HepG2 (cell line): ENCODE results near the gene STKLD1. TPM values are rescaled to one million over a fixed set of nuclear protein-coding genes. Genes with fewer than 3 reads are reported as not detected.

Source experiments
- AGO2 ChIP-seq: fragments of 200-400 bp; formaldehyde crosslinking; optimal IDR thresholded peaks from 2 replicates; pipeline ENCODE3; 2017; ENCODE audit warnings: mild to moderate bottlenecking, low read depth, low read length, moderate library complexity
- CBFB ChIP-seq: sonication (generic); formaldehyde crosslinking; IDR thresholded peaks from 2 replicates; pipeline ENCODE4 v1.4.0; 2020; ENCODE audit warnings: missing genetic modification reagents
- HMGXB3 ChIP-seq: sonication (generic); formaldehyde crosslinking; IDR thresholded peaks from 2 replicates; pipeline ENCODE4 v1.4.0; 2020; ENCODE audit warnings: missing genetic modification reagents, borderline replicate concordance
- HOXA9 ChIP-seq: sonication (generic); formaldehyde crosslinking; IDR thresholded peaks from 2 replicates; pipeline ENCODE4 v1.8.1; 2022; ENCODE audit warnings: missing genetic modification reagents, mild to moderate bottlenecking, moderate library complexity, borderline replicate concordance
- NONO ChIP-seq, 2 experiments: fragments of 450-650 bp in 1 of 2; sonication (generic) in 1 of 2; formaldehyde crosslinking in 1 of 2; IDR thresholded peaks in 1 of 2; conservative IDR thresholded peaks in 1 of 2; 2 replicates each; pipeline versions ENCODE4 v1.6.1 to v1.8.0; 2017 to 2022; ENCODE audit warnings: mild to moderate bottlenecking in 1 of 2, missing genetic modification reagents in 1 of 2, moderate library complexity in 1 of 2
- RXRA ChIP-seq: sonication (generic); formaldehyde crosslinking; IDR thresholded peaks from 2 replicates; pipeline ENCODE4 v1.5.1; 2020; ENCODE audit warnings: missing genetic modification reagents
- SALL2 ChIP-seq: sonication (generic); formaldehyde crosslinking; IDR thresholded peaks from 2 replicates; pipeline ENCODE4 v1.8.1; 2023; ENCODE audit warnings: mild to moderate bottlenecking, missing genetic modification reagents, inconsistent platforms
- SMAD9 ChIP-seq: sonication (generic); formaldehyde crosslinking; IDR thresholded peaks from 2 replicates; pipeline ENCODE4 v1.5.1; 2020; ENCODE audit warnings: mild to moderate bottlenecking, missing genetic modification reagents
- SMC3 ChIP-seq: IDR thresholded peaks from 2 replicates; pipeline ENCODE4 v1.6.1; 2011; ENCODE audit warnings: low read length, improper control_type of control experiment
- TAF1 ChIP-seq: sonication (generic); formaldehyde crosslinking; IDR thresholded peaks from 2 replicates; pipeline ENCODE4 v1.4.0; 2020; ENCODE audit warnings: missing genetic modification reagents
- TEF ChIP-seq: sonication (generic); formaldehyde crosslinking; IDR thresholded peaks from 2 replicates; pipeline ENCODE4 v1.5.0; 2020; ENCODE audit warnings: missing genetic modification reagents
- ZBTB33 ChIP-seq: sonication (generic); formaldehyde crosslinking; IDR thresholded peaks from 2 replicates; pipeline ENCODE4 v1.4.0; 2020; ENCODE audit warnings: missing genetic modification reagents
- ZGPAT ChIP-seq: IDR thresholded peaks from 2 replicates; pipeline ENCODE4 v1.6.1; 2016; ENCODE audit warnings: mild to moderate bottlenecking
- ZNF335 ChIP-seq: sonication (generic); formaldehyde crosslinking; IDR thresholded peaks from 2 replicates; pipeline ENCODE4 v1.4.0; 2020; ENCODE audit warnings: missing genetic modification reagents
- ZNF512B ChIP-seq: sonication (generic); formaldehyde crosslinking; IDR thresholded peaks from 2 replicates; pipeline ENCODE4 v1.5.1; 2020; ENCODE audit warnings: missing genetic modification reagents, mild to moderate bottlenecking, borderline replicate concordance
- polyA plus RNA-seq, 8 experiments: library from polyadenylated mRNA; depleted of rRNA in 3 of 8; stranded (reverse) in 7 of 8; unstranded in 1 of 8; fragments of >200 nt; fragmentation: Illumina TruSeq in 4 of 8; extraction: Trizol in 4 of 8; gene quantifications; 2 replicates each; pipeline versions ENCODE4 v1.2.1 to v1.2.3, GENCODE V29; 2011 to 2016; ENCODE audit warnings: low read depth in 4 of 8, missing spikeins in 1 of 8, mixed read lengths in 1 of 8; ENCODE audit not compliant: insufficient read depth in 1 of 8
- total RNA-seq, 5 experiments: library from RNA; depleted of rRNA; stranded (reverse); fragments of >200 nt; fragmentation: Illumina TruSeq; extraction: Trizol; gene quantifications; 2 replicates each; pipeline ENCODE4 v1.2.3, GENCODE V29; 2016; ENCODE audit warnings: low read depth in 1 of 5

STKLD1 gene
- total and polyA plus RNA-seq, 2 of the 13 experiments (the other 11 are each of a cell fraction or from before 2014, with no cell fraction given) = 1.5 to 2.2 TPM

- TF ChIP-seq HMGXB3 (CRISPR knock-in tag) = peak; percentile 69; the same call in 1 of the 2 replicates
- TF ChIP-seq RXRA = peak; percentile 63
- no peak; the same call in 1 of the 2 replicates for TF ChIP-seq ZNF512B (CRISPR knock-in tag)
- peak; percentile 78; the same call in 1 of the 2 replicates for TF ChIP-seq SALL2 (CRISPR knock-in tag)
- TF ChIP-seq NONO (IDR thresholded peaks at IDR 0.05) = no peak
- peak; percentile 75; the same call in 1 of the 2 replicates for TF ChIP-seq NONO (CRISPR knock-in tag; conservative IDR thresholded peaks at IDR 0.05)
- peak; percentile 99 for TF ChIP-seq AGO2
- TF ChIP-seq CBFB (CRISPR knock-in tag) = no peak
- no peak for TF ChIP-seq SMC3
- peak; percentile 85 for TF ChIP-seq ZGPAT
- TF ChIP-seq TEF (CRISPR knock-in tag) = no peak
- 0 out of 2 replicates have a peak, but pooled peaks have one; percentile 23 for TF ChIP-seq ZNF335 (CRISPR knock-in tag)
- peak; percentile 74 for TF ChIP-seq HOXA9
- TF ChIP-seq SMAD9 (CRISPR knock-in tag) = 0 out of 2 replicates have a peak, but pooled peaks have one; percentile 54
- TF ChIP-seq TAF1 (CRISPR knock-in tag) = peak; percentile 100
- no peak; the same call in 1 of the 2 replicates for TF ChIP-seq ZBTB33
Measured at GRCh38 chr9:133347985-133348717, 28.0 kb upstream of the STKLD1 start, which contains the start of the genes MED22 and RPL7A (continued).
